ENCODE measurements around the gene ITGA2B.

DNA sequence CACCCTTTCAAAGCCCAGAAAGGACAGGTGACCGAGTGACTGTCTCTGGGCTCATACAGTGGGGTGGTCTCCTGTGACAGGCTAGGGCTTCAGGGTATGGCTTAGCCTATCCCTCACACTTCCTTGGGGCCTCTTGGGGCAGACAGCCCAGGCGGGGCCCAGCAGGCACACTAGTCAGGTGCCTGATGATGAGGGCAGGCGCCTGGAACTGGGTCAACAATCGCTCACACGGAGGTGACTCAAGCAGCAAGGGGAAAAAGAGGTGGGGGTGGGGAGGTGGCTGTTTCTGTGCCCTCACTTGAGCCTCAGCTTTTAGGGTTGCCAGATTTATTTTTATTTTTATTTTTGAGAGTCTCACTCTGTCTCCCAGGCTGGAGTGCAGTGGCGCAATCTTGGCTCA lies 50.7 kb downstream of the ITGA2B start:
- TF ChIP-seq, protein P1, sequence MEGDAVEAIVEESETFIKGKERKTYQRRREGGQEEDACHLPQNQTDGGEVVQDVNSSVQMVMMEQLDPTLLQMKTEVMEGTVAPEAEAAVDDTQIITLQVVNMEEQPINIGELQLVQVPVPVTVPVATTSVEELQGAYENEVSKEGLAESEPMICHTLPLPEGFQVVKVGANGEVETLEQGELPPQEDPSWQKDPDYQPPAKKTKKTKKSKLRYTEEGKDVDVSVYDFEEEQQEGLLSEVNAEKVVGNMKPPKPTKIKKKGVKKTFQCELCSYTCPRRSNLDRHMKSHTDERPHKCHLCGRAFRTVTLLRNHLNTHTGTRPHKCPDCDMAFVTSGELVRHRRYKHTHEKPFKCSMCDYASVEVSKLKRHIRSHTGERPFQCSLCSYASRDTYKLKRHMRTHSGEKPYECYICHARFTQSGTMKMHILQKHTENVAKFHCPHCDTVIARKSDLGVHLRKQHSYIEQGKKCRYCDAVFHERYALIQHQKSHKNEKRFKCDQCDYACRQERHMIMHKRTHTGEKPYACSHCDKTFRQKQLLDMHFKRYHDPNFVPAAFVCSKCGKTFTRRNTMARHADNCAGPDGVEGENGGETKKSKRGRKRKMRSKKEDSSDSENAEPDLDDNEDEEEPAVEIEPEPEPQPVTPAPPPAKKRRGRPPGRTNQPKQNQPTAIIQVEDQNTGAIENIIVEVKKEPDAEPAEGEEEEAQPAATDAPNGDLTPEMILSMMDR (IDR thresholded peaks at IDR 0.05), result no peak
- no peak for TF ChIP-seq EP300 (IDR thresholded peaks at IDR 0.05)
- no peak for TF ChIP-seq POLR2A (IDR thresholded peaks at IDR 0.05)

Data from tibial nerve (tissue), 4 donors.